Aorta (tissue), 5 donors: ENCODE results near the gene SBF2. TPM values are rescaled to one million over a fixed set of nuclear protein-coding genes. Genes with fewer than 3 reads are reported as not detected.

Source experiments
- ATAC-seq: fragments of 200-7000 bp; cut with Tn5 transposase; one replicate; pipeline ENCODE4 v1.9.1; 2022; ENCODE audit warnings: moderate library complexity; ENCODE audit not compliant: low FRiP score
- DNase-seq, 2 donors: peaks; one replicate each; pipeline ENCODE4 v3.0.0-alpha.2; 2020
- H3K27ac ChIP-seq, 2 donors: one replicate each; pipeline ENCODE4 v1.5.1; 2013; ENCODE audit warnings: low read length in 2 of 2, mild to moderate bottlenecking in 2 of 2, moderate library complexity in 2 of 2, control low read depth in 1 of 2, inconsistent platforms in 1 of 2, low read depth in 1 of 2
- H3K27me3 ChIP-seq, 2 donors: one replicate each; pipeline ENCODE4 v1.6.1; 2013; ENCODE audit warnings: control low read depth in 1 of 2, low read length in 1 of 2, mild to moderate bottlenecking in 1 of 2, moderate library complexity in 1 of 2; ENCODE audit not compliant: insufficient read depth in 2 of 2, control insufficient read depth in 1 of 2
- H3K36me3 ChIP-seq, 2 donors: one replicate each; pipeline ENCODE4 v1.6.1; 2013; ENCODE audit warnings: control low read depth in 1 of 2, low read length in 1 of 2, mild to moderate bottlenecking in 1 of 2; ENCODE audit not compliant: insufficient read depth in 2 of 2, control insufficient read depth in 1 of 2
- H3K4me1 ChIP-seq, 2 donors: one replicate each; pipeline ENCODE4 v1.6.1; 2013; ENCODE audit warnings: low read length in 2 of 2, control low read depth in 1 of 2, mild to moderate bottlenecking in 1 of 2, moderate library complexity in 1 of 2; ENCODE audit not compliant: insufficient read depth in 2 of 2, control insufficient read depth in 1 of 2
- H3K4me3 ChIP-seq, 2 donors: one replicate each; pipeline ENCODE4 v1.5.1; 2013; ENCODE audit warnings: low read length in 2 of 2, control low read depth in 1 of 2, mild to moderate bottlenecking in 1 of 2
- H3K9me3 ChIP-seq: one replicate; pipeline ENCODE4 v1.6.1; 2013; ENCODE audit warnings: mild to moderate bottlenecking, low read length; ENCODE audit not compliant: control insufficient read depth
- WGBS, 2 donors: extraction: QIAGEN DNeasy Blood & Tissue Kit; methylation state at CpG; one replicate each; pipeline ENCODE4 v1.1.7; 2013; 5-methylcytosine and 5-hydroxymethylcytosine counted together
- intact Hi-C, 2 donors: fragments of 100-400 bp; cut with DNase I; formaldehyde crosslinking; loops; one replicate each; pipeline versions ENCODE4 v1.14.2 to v1.15.0; 2022
- polyA plus RNA-seq, 2 donors: library from polyadenylated mRNA; stranded (reverse); fragments of 200-250 nt; gene quantifications; one replicate each; pipeline ENCODE4 v1.2.3, GENCODE V29; 2013
- total RNA-seq, 2 donors: library from RNA; stranded (reverse); fragmentation: NEBNext Ultra II Directional; extraction: Animal tissue kit (Norgen Biotek cat#: 25700); gene quantifications; one replicate each; pipeline ENCODE4 v1.2.1, GENCODE V29; 2021
- donor health status: healthy with polysubstance abuse.
- donor health status: Bipolar disorder and iron deficiency.
- donor health status: DM: no; HTN: no; CAD: no.
- donor health status: DM: no; HTN: no; CAD: no.
- donor health status: DM: yes; HTN: yes; CAD: no.

The SBF2 gene
- total and polyA plus RNA-seq, 4 donors, result 6.4 to 82.0 (median 47.6) TPM

DNA sequence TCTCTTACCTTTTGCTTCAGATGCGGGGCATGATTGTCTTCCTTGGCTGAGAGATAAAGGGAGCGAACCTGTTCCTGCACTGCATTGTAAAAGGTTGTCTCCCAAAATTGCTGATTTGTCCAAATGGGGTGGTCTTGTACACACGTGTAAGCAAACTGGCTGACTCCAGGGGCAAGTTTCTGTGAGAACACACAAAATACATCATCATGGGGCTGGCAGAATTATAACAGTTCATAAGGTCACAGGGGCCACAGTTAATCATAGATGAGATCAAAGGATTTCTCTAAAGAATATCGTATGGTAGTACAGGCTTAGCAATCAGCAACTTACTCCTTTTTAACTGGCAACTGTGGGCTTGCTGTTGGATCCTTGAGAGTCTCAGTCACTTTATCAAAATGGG lies 435.8 kb downstream of the SBF2 start:
- WGBS, 2 donors, result 85 to 86% methylated on average over 4 of the region's 4 CpGs

DNA sequence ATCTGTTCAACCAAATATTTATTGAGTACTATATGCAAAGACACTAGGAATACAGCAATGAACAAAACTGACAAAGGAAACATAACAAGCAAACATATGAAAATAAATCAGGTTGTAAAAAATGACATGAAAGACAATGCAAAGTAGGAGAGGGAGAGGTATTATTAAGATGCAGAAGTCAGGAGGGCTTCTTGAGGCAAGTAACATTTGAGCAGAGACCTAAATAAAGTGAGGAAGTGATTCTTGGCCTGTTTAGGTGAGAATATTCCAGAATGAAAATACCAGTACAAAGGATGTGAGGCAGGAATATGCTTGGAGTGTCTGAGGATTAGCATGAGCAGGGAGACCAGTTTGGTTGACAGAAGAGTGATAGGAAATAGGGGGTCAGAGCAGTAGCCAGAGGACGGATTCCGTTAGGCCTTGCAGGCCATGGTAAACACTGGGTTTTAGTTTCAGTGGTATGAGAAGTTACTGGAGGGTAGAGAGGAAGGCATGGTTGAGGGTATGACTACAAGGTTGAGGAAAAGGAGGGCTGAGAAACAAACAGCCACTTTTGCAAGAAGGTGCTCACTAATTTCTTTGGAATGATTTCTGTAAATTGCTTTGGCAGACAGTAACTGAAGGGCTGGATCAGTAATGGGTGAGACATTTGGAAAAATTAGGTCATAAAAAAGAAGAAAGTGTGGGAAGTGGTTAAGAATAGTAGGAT lies 438.3 kb downstream of the SBF2 start:
- no peak overlapping the region for H3K4me3 ChIP-seq
- no peaks in the 10 kb centered on the region for H3K4me1 ChIP-seq
- H3K27ac ChIP-seq, result no peak overlapping the region
- 90 to 93% methylated on average over 2 of the region's 2 CpGs for whole genome bisulfite sequencing, 2 donors
- no peaks in the 10 kb centered on the region for H3K9me3 ChIP-seq
- DNase-seq (no peak), ATAC-seq (no peak)
- H3K27me3 ChIP-seq, result no peaks in the 10 kb centered on the region
- H3K36me3 ChIP-seq, result peaks cover 5 to 7% of the 10 kb centered on the region in 2 donors
- intact Hi-C loops, result loop anchor here in 1 of 2 donors (10.0 kb wide), 1 partner anchor 91 kb away; no protein-coding TSS in a partner anchor

More for the DNA sequence above, 435.8 kb downstream of the SBF2 start:
- H3K4me1 ChIP-seq, result no peaks in the 10 kb centered on the region
- intact Hi-C loops, result loop anchor here in 1 of 2 donors (10.0 kb wide), 1 partner anchor 93 kb away; no protein-coding TSS in a partner anchor
- H3K27ac ChIP-seq, result no peak overlapping the region
- H3K27me3 ChIP-seq, result no peaks in the 10 kb centered on the region
- ATAC-seq (no peak), DNase-seq (no peak)
- no peaks in the 10 kb centered on the region for H3K9me3 ChIP-seq
- H3K36me3 ChIP-seq, result peaks cover 5 to 7% of the 10 kb centered on the region in 2 donors
- H3K4me3 ChIP-seq, result no peak overlapping the region

DNA sequence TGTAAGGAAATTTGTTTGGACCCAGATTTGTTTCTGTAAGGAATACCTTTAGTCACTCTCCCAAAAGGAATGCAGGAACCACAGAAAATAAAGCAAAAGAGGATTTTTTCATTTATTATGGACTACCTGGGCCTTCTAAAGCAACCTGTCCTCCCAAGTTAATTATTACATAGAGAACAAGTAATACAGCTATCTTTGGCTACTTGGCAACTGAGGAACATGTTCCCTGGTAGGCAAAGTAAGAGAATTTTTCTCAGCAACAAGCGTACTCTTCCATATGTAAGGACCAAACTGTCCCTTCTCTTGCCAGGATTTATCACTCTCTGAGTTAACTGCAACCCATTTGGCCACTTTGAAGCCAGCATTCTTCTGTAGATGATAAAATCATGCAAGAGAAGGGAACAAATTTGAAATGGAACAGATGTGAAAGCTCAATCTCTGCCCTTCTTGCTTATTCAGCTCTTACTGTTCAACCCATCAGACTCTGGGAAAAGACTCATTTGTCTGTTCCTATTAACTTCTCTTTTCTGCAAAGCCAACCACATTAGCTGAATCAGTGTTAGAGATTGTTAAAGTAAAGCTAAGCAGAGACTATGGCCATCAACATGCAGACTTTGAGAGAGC lies 440.0 kb downstream of the SBF2 start:
- ATAC-seq, result no peak
- 93 to 94% methylated on average over 1 of the region's 1 CpG for WGBS, 2 donors
- Histone ChIP-seq H3K4me1 (no peaks in the 10 kb centered on the region), H3K9me3 (no peaks in the 10 kb centered on the region), H3K4me3 (no peak overlapping the region), H3K27me3 (no peaks in the 10 kb centered on the region), H3K27ac (no peak overlapping the region), H3K36me3 (peaks cover 5 to 11% of the 10 kb centered on the region in 2 donors)
- DNase-seq, result no peak
- intact Hi-C loops, result loop anchor here in 1 of 2 donors (10.0 kb wide), 1 partner anchor 89 kb away; no protein-coding TSS in a partner anchor

DNA sequence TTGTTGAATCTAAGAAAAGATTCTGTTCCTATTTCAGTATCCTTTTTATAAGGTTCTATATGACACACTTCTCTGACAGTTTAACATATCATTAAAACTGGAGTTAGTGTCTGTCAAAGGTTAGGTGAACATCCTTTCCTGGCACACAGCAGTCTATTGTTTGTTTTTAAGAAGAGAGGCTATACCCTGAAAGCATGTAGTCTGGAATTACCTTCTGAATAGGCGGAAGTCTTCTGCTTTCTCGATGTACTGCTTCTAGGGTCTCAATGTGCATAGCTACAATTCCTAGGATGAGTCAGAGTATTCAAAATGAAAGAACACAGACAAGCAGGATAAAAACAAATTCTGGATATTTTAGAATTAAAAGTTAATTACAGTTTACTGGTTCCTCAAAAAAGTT lies 441.6 kb downstream of the SBF2 start:
- H3K36me3 ChIP-seq, result peaks cover 5 to 11% of the 10 kb centered on the region in 2 donors
- intact Hi-C loops, result loop anchor here in 1 of 2 donors (10.0 kb wide), 1 partner anchor 88 kb away; no protein-coding TSS in a partner anchor
- no peak for ATAC-seq

DNA sequence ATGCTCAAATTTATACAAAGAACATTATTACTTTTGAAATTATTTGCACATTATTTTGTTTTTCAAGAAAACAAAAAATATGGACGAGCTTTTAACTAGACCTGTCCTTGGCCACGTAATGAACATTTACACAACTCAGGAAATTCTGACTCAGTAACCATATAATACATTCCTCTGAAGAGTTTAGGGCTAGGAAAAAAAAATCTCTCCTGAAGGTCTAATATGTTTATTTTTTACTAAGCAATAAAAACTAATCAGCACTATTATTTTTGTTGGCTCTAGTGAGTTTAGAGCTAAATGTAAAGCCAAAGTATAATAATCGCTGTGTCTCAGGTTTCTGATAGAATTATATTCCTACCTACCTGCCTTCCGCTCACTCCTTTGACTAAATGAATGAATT lies 442.7 kb downstream of the SBF2 start:
- Histone ChIP-seq H3K4me3 (no peak overlapping the region), H3K9me3 (no peaks in the 10 kb centered on the region), H3K27me3 (no peaks in the 10 kb centered on the region), H3K36me3 (peaks cover 5 to 11% of the 10 kb centered on the region in 2 donors), H3K4me1 (no peaks in the 10 kb centered on the region), H3K27ac (no peak overlapping the region)
- no peak for DNase-seq
- intact Hi-C loops, result loop anchor here in 1 of 2 donors (10.0 kb wide), 1 partner anchor 87 kb away; no protein-coding TSS in a partner anchor
- ATAC-seq, result no peak
- 61 to 73% methylated on average over 4 of the region's 4 CpGs for WGBS, 2 donors

More for the DNA sequence above, 441.6 kb downstream of the SBF2 start:
- no peak overlapping the region for H3K27ac ChIP-seq
- H3K9me3 ChIP-seq, result no peaks in the 10 kb centered on the region
- no peak for DNase-seq
- WGBS, 2 donors, result 91 to 92% methylated on average over 2 of the region's 2 CpGs
- H3K4me3 ChIP-seq, result no peak overlapping the region
- H3K27me3 ChIP-seq, result no peaks in the 10 kb centered on the region
- H3K4me1 ChIP-seq, result no peaks in the 10 kb centered on the region

DNA sequence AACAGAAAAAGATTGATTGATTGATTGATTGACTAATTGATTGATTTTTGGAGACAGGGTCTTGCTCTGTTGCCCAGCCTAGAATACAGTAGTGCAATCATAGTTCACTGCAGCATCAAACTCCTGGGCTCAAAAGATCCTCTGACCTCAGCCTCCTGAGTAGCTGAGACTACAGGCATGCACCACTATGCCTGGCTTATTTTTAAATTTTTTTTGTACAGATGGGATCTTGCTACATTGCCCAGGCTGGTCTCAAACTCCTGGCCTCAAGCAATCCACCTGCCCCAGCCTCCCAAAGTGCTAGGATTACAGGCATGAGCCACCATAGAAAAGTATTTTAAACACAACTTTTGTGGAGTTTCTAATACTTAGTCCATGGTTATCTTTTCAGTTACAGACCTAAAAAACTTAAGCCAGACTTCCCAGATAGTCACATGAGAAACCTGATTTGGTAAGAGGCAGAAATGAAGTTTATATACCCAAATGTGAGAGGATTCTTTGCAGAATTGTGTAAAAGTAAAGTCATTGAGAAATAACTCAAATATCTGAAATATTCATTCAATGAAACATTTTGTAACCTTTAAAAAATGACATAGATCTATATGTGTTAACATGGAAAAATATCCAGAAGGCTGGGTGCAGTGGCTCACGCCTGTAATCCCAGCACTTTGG lies 443.7 kb downstream of the SBF2 start:
- no peak for DNase-seq
- 90 to 92% methylated on average over 1 of the region's 1 CpG for WGBS, 2 donors
- Histone ChIP-seq H3K9me3 (no peaks in the 10 kb centered on the region), H3K4me3 (no peak overlapping the region), H3K36me3 (peaks cover 5% of the 10 kb centered on the region in 2 donors), H3K4me1 (no peaks in the 10 kb centered on the region), H3K27me3 (no peaks in the 10 kb centered on the region), H3K27ac (no peak overlapping the region)
- ATAC-seq, result no peak
- intact Hi-C loops, result loop anchor here in 1 of 2 donors (10.0 kb wide), 1 partner anchor 86 kb away; no protein-coding TSS in a partner anchor

DNA sequence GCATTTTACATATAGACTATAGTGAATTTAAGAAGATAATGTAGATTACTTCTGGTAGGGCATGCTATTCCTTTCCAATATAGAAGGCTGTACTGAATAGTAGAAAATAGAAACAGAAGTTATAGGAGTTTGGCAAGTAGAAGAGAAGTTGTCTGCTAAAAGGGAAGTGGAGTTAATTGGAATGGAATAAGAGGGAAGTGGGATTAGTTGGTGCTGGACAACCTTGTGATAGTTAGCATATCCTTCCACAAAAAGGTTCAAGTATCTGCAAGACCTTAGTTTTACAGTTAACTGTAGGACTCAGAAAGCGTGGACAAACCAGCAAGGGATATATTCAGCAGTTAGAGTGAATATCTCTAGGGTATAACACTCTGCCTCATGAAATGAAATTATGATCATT lies 444.6 kb downstream of the SBF2 start:
- Histone ChIP-seq H3K27me3 (no peaks in the 10 kb centered on the region), H3K36me3 (peaks cover 0 to 5% of the 10 kb centered on the region in 2 donors), H3K4me3 (no peak overlapping the region), H3K9me3 (no peaks in the 10 kb centered on the region), H3K4me1 (no peaks in the 10 kb centered on the region), H3K27ac (no peak overlapping the region)
- intact Hi-C loops, result no loop called here
- WGBS, 2 donors, result 100% methylated on average over 1 of the region's 1 CpG
- no peak for ATAC-seq
- no peak for DNase-seq

DNA sequence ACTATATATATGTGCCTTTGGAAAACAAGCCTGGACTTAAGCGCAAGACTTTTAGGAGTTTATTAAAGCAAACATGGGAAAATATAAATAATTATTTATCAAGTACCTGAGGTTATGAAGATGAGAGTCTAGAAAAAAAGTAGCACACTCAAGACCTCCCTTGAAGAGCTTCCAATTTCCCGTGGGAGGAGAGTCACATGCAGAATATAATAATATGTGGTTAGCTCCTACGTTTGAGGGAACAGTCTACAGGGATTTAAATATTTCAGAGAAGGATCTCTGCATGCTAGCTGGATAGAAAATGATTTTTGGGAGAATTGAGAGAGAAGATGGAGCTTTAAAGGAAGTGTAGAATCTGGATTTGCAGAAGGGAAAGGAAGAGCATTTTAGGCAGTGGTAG lies 446.4 kb downstream of the SBF2 start:
- H3K4me3 ChIP-seq, result no peak overlapping the region
- no peaks in the 10 kb centered on the region for H3K9me3 ChIP-seq
- ATAC-seq (no peak), DNase-seq (no peak)
- H3K27ac ChIP-seq, result no peak overlapping the region
- peaks cover 0 to 5% of the 10 kb centered on the region in 2 donors for H3K36me3 ChIP-seq
- H3K27me3 ChIP-seq, result no peaks in the 10 kb centered on the region
- no peaks in the 10 kb centered on the region for H3K4me1 ChIP-seq
- intact Hi-C loops, result no loop called here
- 63 to 81% methylated on average over 3 of the region's 3 CpGs for WGBS, 2 donors
